GM12865 (cell line): ENCODE results near the gene ITSN2.

Experiments used
- DNase-seq: peaks from one replicate; pipeline ENCODE4 v3.0.0; 2010; ENCODE audit warnings: low read depth
- H3K4me3 ChIP-seq: 2 replicates; pipeline ENCODE4 v1.5.1; 2011; ENCODE audit warnings: mild to moderate bottlenecking, low read depth, low read length, control low read depth
- TF ChIP-seq, protein P1 (sequence below): IDR thresholded peaks from 2 replicates; pipeline ENCODE4 v1.5.1; 2011; ENCODE audit warnings: low read length, control low read depth, low read depth, inconsistent platforms; ENCODE audit not compliant: insufficient read depth; ENCODE audit errors: missing control alignments

Gene ITSN2

DNA sequence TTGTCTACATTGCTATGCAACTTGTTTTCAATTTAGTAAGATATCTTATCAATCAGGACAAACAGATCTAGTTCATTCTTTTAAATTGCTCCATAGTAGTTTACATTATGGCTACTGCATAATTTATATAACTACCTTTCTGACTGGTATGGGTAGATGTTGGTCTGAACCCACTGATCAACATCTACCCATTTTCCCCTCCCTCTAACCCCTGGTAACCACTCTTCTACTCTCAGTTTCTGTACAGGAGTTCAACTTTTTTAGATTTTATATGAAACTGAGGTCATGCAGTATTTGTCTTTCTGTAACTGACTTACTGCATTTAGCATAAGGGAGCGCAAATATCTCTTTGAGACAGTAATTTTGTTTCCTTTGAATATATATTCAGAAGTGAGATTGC is 73.2 kb downstream of the ITSN2 start:
- TF ChIP-seq, protein P1, sequence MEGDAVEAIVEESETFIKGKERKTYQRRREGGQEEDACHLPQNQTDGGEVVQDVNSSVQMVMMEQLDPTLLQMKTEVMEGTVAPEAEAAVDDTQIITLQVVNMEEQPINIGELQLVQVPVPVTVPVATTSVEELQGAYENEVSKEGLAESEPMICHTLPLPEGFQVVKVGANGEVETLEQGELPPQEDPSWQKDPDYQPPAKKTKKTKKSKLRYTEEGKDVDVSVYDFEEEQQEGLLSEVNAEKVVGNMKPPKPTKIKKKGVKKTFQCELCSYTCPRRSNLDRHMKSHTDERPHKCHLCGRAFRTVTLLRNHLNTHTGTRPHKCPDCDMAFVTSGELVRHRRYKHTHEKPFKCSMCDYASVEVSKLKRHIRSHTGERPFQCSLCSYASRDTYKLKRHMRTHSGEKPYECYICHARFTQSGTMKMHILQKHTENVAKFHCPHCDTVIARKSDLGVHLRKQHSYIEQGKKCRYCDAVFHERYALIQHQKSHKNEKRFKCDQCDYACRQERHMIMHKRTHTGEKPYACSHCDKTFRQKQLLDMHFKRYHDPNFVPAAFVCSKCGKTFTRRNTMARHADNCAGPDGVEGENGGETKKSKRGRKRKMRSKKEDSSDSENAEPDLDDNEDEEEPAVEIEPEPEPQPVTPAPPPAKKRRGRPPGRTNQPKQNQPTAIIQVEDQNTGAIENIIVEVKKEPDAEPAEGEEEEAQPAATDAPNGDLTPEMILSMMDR = no peak
- peak; percentile 3 for DNase-seq
- H3K4me3 ChIP-seq = no peak overlapping the region

DNA sequence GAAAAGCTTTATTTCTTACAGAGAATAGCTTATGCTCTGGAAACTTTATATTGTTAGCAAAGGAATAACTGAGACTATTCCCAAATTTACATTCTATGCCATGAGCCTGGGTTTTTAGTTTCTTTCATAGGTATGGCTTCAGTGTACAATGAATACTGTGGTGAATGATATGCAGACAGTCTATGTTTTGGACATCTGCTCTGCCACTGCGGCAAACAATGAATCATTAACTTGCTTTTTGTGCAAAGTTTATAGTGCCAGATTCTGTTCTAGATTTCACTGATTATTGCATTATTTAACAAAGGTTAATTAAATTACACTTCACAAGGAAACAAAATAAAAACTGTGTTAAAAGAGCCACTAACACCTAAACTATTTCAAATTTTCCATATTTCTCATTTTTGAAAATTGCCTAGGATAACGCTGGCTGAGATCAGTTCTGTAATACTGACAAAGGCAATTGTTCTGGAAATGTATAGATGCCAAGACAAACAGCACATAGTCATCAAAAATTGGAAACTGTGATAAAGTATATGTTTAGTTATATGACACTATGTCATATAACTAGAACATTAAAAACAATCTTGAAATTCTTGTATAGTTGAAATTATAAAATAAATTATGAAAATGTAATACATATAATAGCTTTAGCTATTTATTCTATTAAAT is 74.7 kb downstream of the ITSN2 start:
- H3K4me3 ChIP-seq = no peak overlapping the region
- no peak for DNase-seq
- TF ChIP-seq, protein P1 = no peak

DNA sequence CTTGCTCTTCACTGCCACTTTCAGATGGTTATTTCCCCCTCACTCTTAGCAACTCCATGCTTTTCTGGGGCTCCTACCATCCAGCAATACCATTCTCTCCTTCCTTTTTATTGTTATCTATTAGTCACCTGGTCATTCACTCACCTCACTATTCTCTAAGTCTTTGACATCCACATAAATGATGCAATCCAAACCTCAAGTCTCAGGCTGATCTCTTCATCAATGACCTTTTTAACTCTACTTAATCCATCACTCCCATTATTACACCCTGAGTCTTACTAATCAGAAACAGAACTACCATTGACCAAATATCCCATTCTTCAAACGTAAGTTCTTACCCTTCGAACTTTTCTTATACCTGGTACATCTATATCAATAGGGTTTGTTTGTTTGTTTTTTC is 79.7 kb downstream of the ITSN2 start:
- DNase-seq = no peak
- H3K4me3 ChIP-seq = no peak overlapping the region
- TF ChIP-seq, protein P1 = no peak

DNA sequence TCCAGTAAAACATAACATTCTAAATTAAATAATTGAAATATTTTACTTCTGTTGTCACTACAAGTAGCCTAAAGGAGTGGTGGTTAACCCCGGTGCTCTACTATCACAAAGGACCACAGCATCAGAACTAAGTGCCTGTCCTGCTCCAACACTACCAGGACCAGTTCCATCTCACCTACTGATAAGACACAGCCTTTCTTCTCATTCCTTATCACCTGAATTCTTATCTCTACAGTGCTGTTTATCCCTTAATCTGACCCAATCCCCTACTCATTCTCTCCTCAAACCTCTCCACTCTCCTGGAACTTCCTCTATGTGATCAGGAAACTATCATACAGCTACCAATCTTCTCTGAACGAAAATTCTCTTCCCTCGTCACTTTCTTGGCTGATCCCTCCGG is 80.2 kb downstream of the ITSN2 start:
- TF ChIP-seq, protein P1 = no peak
- H3K4me3 ChIP-seq = no peak overlapping the region
- no peak for DNase-seq

DNA sequence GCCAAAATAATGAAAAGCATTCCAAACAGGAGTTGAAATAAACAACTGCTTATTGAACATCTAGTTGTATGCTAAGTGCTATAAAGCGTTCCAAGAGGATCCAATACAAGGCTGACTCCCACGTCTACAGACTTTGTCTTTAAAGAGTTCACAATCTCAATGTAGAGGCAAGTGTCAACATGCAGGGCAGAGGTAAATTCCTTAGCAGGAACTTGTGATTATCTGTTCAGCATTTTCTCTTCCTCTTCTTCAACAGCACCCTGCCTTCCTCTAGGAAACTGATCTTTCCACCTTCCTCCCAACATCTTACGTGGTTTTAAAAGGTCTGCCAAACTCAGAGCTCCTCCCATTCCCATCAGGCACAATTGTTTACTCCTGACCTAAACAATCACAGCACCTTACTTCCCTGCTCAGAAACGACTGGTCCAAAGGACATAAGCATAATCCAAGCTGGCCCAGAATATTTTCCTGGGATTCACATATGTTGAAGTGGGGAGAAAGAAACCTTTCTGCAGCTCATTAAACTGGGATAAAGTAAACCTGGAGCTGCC is 83.9 kb downstream of the ITSN2 start:
- TF ChIP-seq, protein P1 = no peak
- H3K4me3 ChIP-seq = no peak overlapping the region
- DNase-seq = no peak

DNA sequence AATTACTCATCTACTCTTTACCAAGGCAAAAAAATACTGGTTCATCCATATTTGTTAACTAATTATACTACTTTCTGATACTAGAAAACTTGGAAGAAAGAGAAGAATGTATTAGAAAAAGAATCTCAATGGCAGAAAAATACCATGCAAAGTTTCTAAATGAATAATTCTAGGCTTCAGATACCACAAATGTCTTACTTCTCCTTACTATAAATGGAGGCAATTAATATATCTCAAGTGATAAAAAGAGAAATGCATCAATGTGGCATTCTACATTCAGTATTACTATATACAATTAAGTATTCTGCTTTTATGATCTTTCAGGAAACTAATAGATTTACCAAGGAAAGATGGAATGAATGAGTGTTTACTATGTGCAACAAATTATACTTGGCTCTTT is 85.5 kb downstream of the ITSN2 start:
- H3K4me3 ChIP-seq = no peak overlapping the region
- DNase-seq = no peak
- TF ChIP-seq, protein P1 = no peak

DNA sequence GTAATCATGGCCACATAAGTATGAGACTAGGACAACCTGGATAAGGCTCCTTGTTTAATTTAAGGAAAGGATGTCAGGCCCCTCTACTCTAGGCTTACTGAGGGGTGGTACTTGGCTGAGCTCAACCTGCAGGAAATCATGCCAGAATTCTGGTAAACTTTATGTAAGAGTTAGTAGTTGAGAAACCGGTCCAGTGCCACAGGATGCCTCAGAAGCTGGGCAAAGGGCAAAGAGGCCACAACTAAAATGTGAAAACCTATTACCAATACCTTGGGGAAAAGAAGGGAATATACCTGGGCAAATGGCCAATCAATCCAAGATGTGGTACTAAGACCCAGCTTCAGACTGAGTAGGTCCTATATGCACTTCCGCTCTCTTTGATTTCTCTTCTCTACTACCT is 86.7 kb downstream of the ITSN2 start:
- TF ChIP-seq, protein P1 = no peak
- H3K4me3 ChIP-seq = no peak overlapping the region
- DNase-seq = no peak
